A549 (cell line): ENCODE results near the gene CALM1. TPM values are rescaled to one million over a fixed set of nuclear protein-coding genes. Genes with fewer than 3 reads are reported as not detected.
A peak's percentile ranks its signal among the peaks of the same experiment; 100 is the strongest.

ENCODE experiments used
- ATAC-seq, 2 experiments: fragments of 200-7000 bp in 1 of 2; fragments of >200 bp in 1 of 2; cut with Nextera tagmentation in 1 of 2; cut with Tn5 transposase in 1 of 2; 3 replicates each; pipeline versions ENCODE4 v1.8.0 to v1.9.1; 2018 to 2020; ENCODE audit warnings: mild to moderate bottlenecking in 1 of 2, moderate library complexity in 1 of 2
- CTCF ChIA-PET: fragments of 300-600 bp; sonication (Branson Sonifier 250); formaldehyde crosslinking; extraction: SDS; loops from one replicate; lab custom pipeline; 2021; ENCODE audit warnings: antibody characterized with exemption, inconsistent platforms; lab: Yijun Ruan, JAX
- POLR2A ChIA-PET: fragments of 350-600 bp; formaldehyde crosslinking; extraction: SDS; loops from one replicate; lab custom pipeline; 2021; ENCODE audit warnings: antibody characterized with exemption, inconsistent platforms; lab: Yijun Ruan, JAX
- DNase-seq, 2 experiments: peaks; one replicate each; pipeline versions ENCODE4 v3.0.0 to v3.0.0-alpha.2; 2011 to 2016; ENCODE audit warnings: low read depth in 1 of 2, low spot score in 1 of 2
- FAIRE-seq: peaks from 2 replicates; lab custom pipeline; 2011; peaks lifted over from hg19 to GRCh38; lab: Jason Lieb, UNC
- H3K27ac ChIP-seq, 2 experiments: fragments of >200 bp; sonication (Bioruptor Twin); formaldehyde crosslinking; 3 replicates each; pipeline ENCODE4 v1.5.1; 2016 to 2017
- H3K4me1 ChIP-seq: fragments of >200 bp; sonication (Bioruptor Twin); formaldehyde crosslinking; 3 replicates; pipeline ENCODE4 v1.6.1; 2016
- H3K4me2 ChIP-seq: fragments of >200 bp; sonication (Bioruptor Twin); formaldehyde crosslinking; 3 replicates; pipeline ENCODE4 v1.6.1; 2016
- H3K4me3 ChIP-seq: fragments of >200 bp; sonication (Bioruptor Twin); formaldehyde crosslinking; 3 replicates; pipeline ENCODE4 v1.5.1; 2016
- H3K9me3 ChIP-seq: fragments of >200 bp; sonication (Bioruptor Twin); formaldehyde crosslinking; 3 replicates; pipeline ENCODE4 v1.6.1; 2016
- BHLHE40 ChIP-seq: IDR thresholded peaks from 2 replicates; pipeline ENCODE4 v1.6.1; 2012; ENCODE audit warnings: low read depth, low read length, inconsistent platforms
- CBX8 ChIP-seq: fragments of 200-600 bp; sonication (generic); IDR thresholded peaks from 2 replicates; pipeline ENCODE4 v1.6.1; 2016
- CEBPB ChIP-seq, 2 experiments: fragments of >200 bp in 1 of 2; sonication (Bioruptor Twin) in 1 of 2; formaldehyde crosslinking in 1 of 2; IDR thresholded peaks; 2 replicates each; pipeline ENCODE4 v1.6.1; 2012 to 2016
- CHD4 ChIP-seq: fragments of 200-600 bp; sonication (generic); IDR thresholded peaks from 2 replicates; pipeline ENCODE4 v1.6.1; 2016; ENCODE audit warnings: antibody characterized with exemption, mild to moderate bottlenecking, borderline replicate concordance
- EP300 ChIP-seq, 2 experiments: fragments of >200 bp; sonication (Bioruptor Twin); formaldehyde crosslinking; IDR thresholded peaks; 2 replicates in 1 of 2; 3 replicates in 1 of 2; pipeline ENCODE4 v1.6.1; 2016 to 2017
- ESRRA ChIP-seq: fragments of 150-350 bp; IDR thresholded peaks from 2 replicates; pipeline ENCODE4 v1.6.1; 2014; ENCODE audit warnings: mild to moderate bottlenecking, low read length, borderline replicate concordance
- FOSL2 ChIP-seq, 2 experiments: fragments of 450-650 bp in 1 of 2; fragments of >200 bp in 1 of 2; sonication (Bioruptor Twin) in 1 of 2; formaldehyde crosslinking; IDR thresholded peaks; 2 replicates each; pipeline versions ENCODE4 v1.5.0 to v1.6.1; 2016 to 2020; ENCODE audit warnings: mild to moderate bottlenecking in 1 of 2, moderate library complexity in 1 of 2
- HDAC2 ChIP-seq: fragments of 200-600 bp; sonication (generic); IDR thresholded peaks from 2 replicates; pipeline ENCODE4 v1.6.1; 2016
- HOXB13 ChIP-seq: fragments of 250-450 bp; sonication (Bioruptor Pico); IDR thresholded peaks from 2 replicates; pipeline ENCODE4 v1.5.0; 2020; ENCODE audit warnings: low read depth, mild to moderate bottlenecking, moderate library complexity
- JUNB ChIP-seq: fragments of >200 bp; sonication (Bioruptor Twin); formaldehyde crosslinking; IDR thresholded peaks from 2 replicates; pipeline ENCODE4 v1.6.1; 2016
- PHF8 ChIP-seq: fragments of 200-600 bp; sonication (generic); IDR thresholded peaks from 2 replicates; pipeline ENCODE4 v1.6.1; 2016; ENCODE audit warnings: low read depth, mild to moderate bottlenecking, antibody characterized with exemption, moderate library complexity, borderline replicate concordance
- RARB ChIP-seq: fragments of 250-450 bp; sonication (Bioruptor Pico); IDR thresholded peaks from 2 replicates; pipeline ENCODE4 v1.8.0; 2021; ENCODE audit warnings: mild to moderate bottlenecking, moderate library complexity
- RCOR1 ChIP-seq: fragments of 150-350 bp; IDR thresholded peaks from 2 replicates; pipeline ENCODE4 v1.6.1; 2014; ENCODE audit warnings: antibody characterized with exemption, low read length, low read depth
- RFX5 ChIP-seq: fragments of 450-650 bp; IDR thresholded peaks from 2 replicates; pipeline ENCODE4 v1.7.1; 2014; ENCODE audit warnings: antibody characterized with exemption, mild to moderate bottlenecking, moderate library complexity
- SREBF2 ChIP-seq: fragments of 450-650 bp; IDR thresholded peaks from 2 replicates; pipeline ENCODE4 v1.6.1; 2014; ENCODE audit warnings: mild to moderate bottlenecking, moderate library complexity
- TFCP2L1 ChIP-seq: fragments of 250-450 bp; sonication (Bioruptor Pico); IDR thresholded peaks from 2 replicates; pipeline ENCODE4 v1.5.0; 2021; ENCODE audit warnings: mild to moderate bottlenecking
- ZC3H11A ChIP-seq: fragments of 450-650 bp; IDR thresholded peaks from 2 replicates; pipeline ENCODE4 v1.6.1; 2014; ENCODE audit warnings: antibody characterized with exemption, mild to moderate bottlenecking
- ZSCAN20 ChIP-seq: fragments of 250-450 bp; sonication (Bioruptor Pico); IDR thresholded peaks from 2 replicates; pipeline ENCODE4 v1.8.0; 2022; ENCODE audit warnings: mild to moderate bottlenecking, moderate library complexity
- WGBS: methylation state at CpG from one replicate; pipeline ENCODE4 v1.1.6; 2017; ENCODE audit errors: missing lambda C conversion rate; 5-methylcytosine and 5-hydroxymethylcytosine counted together
- polyA plus RNA-seq, 4 experiments: library from polyadenylated mRNA; depleted of rRNA in 3 of 4; stranded (reverse); fragments of >200 nt; fragmentation: RNase III in 1 of 4; extraction: RNeasy Plus Mini Kit Qiagen cat#74134 plus additional on column Dnase treatment in 1 of 4; gene quantifications; 2 replicates in 3 of 4; 3 replicates in 1 of 4; pipeline ENCODE4 v1.2.3, GENCODE V29; 2011 to 2017
- TF ChIP-seq, protein P1 (sequence below): fragments of >200 bp; sonication (Bioruptor Twin); formaldehyde crosslinking; IDR thresholded peaks from 3 replicates; pipeline ENCODE4 v1.5.1; 2016
- TF ChIP-seq, protein P2 (sequence below): IDR thresholded peaks from 2 replicates; pipeline ENCODE4 v1.6.1; 2012
- TF ChIP-seq, protein P3 (sequence below): fragments of 250-450 bp; sonication (Bioruptor Pico); IDR thresholded peaks from 2 replicates; pipeline ENCODE4 v1.5.0; 2020; ENCODE audit warnings: low read depth, mild to moderate bottlenecking, moderate library complexity
- TF ChIP-seq, protein P4 (sequence below): IDR thresholded peaks from 2 replicates; pipeline ENCODE4 v1.6.1; 2012; ENCODE audit warnings: low read depth, borderline replicate concordance
- TF ChIP-seq, protein P5 (sequence below): fragments of 450-650 bp; IDR thresholded peaks from 2 replicates; pipeline ENCODE4 v1.6.1; 2014; ENCODE audit warnings: antibody characterized with exemption
- TF ChIP-seq, protein P6 (sequence below): fragments of >200 bp; sonication (Bioruptor Twin); formaldehyde crosslinking; IDR thresholded peaks from 2 replicates; pipeline ENCODE4 v1.6.1; 2016

CALM1 gene
- polyA plus RNA-seq, 2 of the 4 experiments (the other 2 are of a cell fraction), result 374 to 451 TPM

DNA sequence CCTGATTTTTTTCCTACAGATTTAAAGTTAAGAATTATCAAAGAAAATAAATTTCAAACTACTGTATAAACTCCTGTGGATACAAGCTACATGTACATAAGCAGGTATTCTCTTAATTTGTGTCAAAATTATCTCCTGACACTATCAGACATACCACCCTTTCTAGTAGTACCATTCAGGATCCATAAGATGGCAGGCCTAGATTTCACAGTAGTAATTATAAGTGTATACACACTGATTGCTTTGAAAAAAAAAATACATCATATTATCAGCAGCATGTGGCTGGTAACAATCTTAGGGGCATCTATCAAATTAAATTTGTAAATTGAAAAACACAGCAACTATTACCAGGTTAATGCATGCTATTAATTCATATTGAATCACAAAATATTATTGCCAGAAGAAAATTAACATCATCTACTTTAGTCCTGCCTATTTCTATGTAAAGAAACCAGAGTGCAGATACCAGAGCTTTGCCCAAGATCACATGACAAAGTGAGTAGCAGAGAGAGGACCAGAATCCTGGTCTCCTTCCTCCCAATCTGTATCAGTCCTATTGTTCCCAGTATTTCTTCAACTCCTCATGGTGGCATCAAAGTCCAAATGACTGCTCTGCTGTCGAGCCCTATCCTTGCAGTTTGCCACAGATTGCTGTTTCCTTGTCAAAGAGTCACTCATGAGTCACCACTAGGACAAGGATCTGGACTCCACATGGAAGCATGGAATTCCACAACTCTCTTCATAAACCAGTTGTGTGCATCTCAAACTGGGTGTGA, 27.7 kb upstream of the CALM1 start:
- H3K4me2 ChIP-seq, result no peak overlapping the region
- TF ChIP-seq RARB (CRISPR knock-in tag) (no peak), RCOR1 (no peak), EP300 (IDR thresholded peaks at IDR 0.05) (no peak), JUNB (no peak), BHLHE40 (no peak), ZSCAN20 (no peak), ZC3H11A (no peak), RFX5 (no peak), CBX8 (no peak), HOXB13 (CRISPR knock-in tag) (no peak), FOSL2 (IDR thresholded peaks at IDR 0.05) (no peak), FOSL2 (CRISPR knock-in tag; IDR thresholded peaks at IDR 0.05) (peak; percentile 46; the same call in 1 of the 2 replicates), CEBPB (IDR thresholded peaks at IDR 0.05) (no peak), HDAC2 (no peak)
- TF ChIP-seq, protein P1, sequence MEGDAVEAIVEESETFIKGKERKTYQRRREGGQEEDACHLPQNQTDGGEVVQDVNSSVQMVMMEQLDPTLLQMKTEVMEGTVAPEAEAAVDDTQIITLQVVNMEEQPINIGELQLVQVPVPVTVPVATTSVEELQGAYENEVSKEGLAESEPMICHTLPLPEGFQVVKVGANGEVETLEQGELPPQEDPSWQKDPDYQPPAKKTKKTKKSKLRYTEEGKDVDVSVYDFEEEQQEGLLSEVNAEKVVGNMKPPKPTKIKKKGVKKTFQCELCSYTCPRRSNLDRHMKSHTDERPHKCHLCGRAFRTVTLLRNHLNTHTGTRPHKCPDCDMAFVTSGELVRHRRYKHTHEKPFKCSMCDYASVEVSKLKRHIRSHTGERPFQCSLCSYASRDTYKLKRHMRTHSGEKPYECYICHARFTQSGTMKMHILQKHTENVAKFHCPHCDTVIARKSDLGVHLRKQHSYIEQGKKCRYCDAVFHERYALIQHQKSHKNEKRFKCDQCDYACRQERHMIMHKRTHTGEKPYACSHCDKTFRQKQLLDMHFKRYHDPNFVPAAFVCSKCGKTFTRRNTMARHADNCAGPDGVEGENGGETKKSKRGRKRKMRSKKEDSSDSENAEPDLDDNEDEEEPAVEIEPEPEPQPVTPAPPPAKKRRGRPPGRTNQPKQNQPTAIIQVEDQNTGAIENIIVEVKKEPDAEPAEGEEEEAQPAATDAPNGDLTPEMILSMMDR, result peak; percentile 6; the same call in 1 of the 3 replicates
- TF ChIP-seq, protein P2, sequence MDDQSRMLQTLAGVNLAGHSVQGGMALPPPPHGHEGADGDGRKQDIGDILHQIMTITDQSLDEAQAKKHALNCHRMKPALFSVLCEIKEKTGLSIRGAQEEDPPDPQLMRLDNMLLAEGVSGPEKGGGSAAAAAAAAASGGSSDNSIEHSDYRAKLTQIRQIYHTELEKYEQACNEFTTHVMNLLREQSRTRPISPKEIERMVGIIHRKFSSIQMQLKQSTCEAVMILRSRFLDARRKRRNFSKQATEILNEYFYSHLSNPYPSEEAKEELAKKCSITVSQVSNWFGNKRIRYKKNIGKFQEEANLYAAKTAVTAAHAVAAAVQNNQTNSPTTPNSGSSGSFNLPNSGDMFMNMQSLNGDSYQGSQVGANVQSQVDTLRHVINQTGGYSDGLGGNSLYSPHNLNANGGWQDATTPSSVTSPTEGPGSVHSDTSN, result no peak
- TF ChIP-seq, all 56 proteins: peak for 2
- ChIA-PET POLR2A (no interaction called here), CTCF (interaction anchor here (0.6 to 0.9 kb wide), 2 partner anchors 23 to 29 kb away, joined by 3 read pairs; no protein-coding TSS in a partner anchor)
- peak; percentile 16 to 58 for DNase-seq
- 0% methylated on average over 1 of the region's 1 CpG for WGBS
- no peak overlapping the region for H3K27ac ChIP-seq
- H3K4me3 ChIP-seq, result no peak overlapping the region
- no peaks in the 10 kb centered on the region for H3K9me3 ChIP-seq
- peak; percentile 72 to 81; a peak in 5 of 6 replicates for ATAC-seq
- H3K4me1 ChIP-seq, result peaks cover 5% of the 10 kb centered on the region; the same call in 1 of the 3 replicates
- no peak for FAIRE-seq

DNA sequence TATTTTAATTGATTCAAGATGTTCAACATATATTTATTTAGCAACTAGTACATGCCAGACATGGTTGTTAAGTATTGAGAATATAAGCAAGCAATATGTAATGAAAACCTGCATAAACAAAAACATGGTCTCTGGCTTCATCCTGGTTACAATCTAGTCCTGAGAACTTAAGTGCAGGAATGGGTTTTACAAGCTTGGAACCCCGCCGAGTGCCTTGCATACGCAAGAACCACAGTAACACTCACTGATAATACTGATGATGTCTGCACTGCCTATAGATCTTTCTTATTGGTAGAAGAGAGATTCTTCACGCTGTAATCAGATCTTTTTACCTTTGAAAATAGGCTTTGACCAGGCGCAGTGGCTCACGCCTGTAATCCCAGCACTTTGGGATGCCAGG, 22.9 kb upstream of the CALM1 start:
- no peaks in the 10 kb centered on the region for H3K9me3 ChIP-seq
- no peak for ATAC-seq
- no peak overlapping the region for H3K4me2 ChIP-seq
- POLR2A ChIA-PET, result no interaction called here
- H3K4me3 ChIP-seq, result no peak overlapping the region
- peaks cover 5% of the 10 kb centered on the region; the same call in 1 of the 3 replicates for H3K4me1 ChIP-seq
- TF ChIP-seq RARB (CRISPR knock-in tag) (no peak), SREBF2 (no peak), ZC3H11A (no peak), ESRRA (no peak), RFX5 (no peak), RCOR1 (no peak), CHD4 (no peak), TFCP2L1 (CRISPR knock-in tag) (no peak), PHF8 (no peak)
- TF ChIP-seq, protein P3, sequence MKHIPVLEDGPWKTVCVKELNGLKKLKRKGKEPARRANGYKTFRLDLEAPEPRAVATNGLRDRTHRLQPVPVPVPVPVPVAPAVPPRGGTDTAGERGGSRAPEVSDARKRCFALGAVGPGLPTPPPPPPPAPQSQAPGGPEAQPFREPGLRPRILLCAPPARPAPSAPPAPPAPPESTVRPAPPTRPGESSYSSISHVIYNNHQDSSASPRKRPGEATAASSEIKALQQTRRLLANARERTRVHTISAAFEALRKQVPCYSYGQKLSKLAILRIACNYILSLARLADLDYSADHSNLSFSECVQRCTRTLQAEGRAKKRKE (CRISPR knock-in tag), result no peak
- TF ChIP-seq, protein P4, sequence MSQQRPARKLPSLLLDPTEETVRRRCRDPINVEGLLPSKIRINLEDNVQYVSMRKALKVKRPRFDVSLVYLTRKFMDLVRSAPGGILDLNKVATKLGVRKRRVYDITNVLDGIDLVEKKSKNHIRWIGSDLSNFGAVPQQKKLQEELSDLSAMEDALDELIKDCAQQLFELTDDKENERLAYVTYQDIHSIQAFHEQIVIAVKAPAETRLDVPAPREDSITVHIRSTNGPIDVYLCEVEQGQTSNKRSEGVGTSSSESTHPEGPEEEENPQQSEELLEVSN, result no peak
- TF ChIP-seq, protein P5, sequence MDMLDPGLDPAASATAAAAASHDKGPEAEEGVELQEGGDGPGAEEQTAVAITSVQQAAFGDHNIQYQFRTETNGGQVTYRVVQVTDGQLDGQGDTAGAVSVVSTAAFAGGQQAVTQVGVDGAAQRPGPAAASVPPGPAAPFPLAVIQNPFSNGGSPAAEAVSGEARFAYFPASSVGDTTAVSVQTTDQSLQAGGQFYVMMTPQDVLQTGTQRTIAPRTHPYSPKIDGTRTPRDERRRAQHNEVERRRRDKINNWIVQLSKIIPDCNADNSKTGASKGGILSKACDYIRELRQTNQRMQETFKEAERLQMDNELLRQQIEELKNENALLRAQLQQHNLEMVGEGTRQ, result no peak
- TF ChIP-seq, protein P6, sequence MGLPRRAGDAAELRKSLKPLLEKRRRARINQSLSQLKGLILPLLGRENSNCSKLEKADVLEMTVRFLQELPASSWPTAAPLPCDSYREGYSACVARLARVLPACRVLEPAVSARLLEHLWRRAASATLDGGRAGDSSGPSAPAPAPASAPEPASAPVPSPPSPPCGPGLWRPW, result no peak
- no peak for DNase-seq
- WGBS, result 88% methylated on average over 6 of the region's 6 CpGs
- CTCF ChIA-PET, result interaction anchor here (0.8 to 0.9 kb wide), 2 partner anchors 19 to 283 kb away, joined by 3 read pairs; no protein-coding TSS in a partner anchor
- H3K27ac ChIP-seq, result no peak overlapping the region
- FAIRE-seq, result no peak
